ENCODE results near the gene KIT.

DNA sequence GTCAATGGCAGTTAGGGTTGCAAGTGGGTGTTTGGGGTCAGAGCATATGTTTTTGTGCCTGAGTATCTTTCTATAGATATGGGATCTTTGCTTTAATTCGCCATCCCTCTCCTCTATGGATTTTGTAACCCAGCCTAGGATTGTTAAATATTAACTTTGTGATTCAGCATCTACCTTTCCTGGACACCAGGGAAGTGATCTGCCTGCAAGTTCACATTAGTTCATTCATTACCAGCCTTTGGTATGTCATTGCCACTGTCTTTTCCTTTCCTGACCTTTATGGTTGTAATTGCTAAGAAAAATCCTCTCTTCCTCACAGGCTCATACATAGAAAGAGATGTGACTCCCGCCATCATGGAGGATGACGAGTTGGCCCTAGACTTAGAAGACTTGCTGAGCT lies 73.8 kb downstream of the KIT start:
- TF ChIP-seq, protein P1, sequence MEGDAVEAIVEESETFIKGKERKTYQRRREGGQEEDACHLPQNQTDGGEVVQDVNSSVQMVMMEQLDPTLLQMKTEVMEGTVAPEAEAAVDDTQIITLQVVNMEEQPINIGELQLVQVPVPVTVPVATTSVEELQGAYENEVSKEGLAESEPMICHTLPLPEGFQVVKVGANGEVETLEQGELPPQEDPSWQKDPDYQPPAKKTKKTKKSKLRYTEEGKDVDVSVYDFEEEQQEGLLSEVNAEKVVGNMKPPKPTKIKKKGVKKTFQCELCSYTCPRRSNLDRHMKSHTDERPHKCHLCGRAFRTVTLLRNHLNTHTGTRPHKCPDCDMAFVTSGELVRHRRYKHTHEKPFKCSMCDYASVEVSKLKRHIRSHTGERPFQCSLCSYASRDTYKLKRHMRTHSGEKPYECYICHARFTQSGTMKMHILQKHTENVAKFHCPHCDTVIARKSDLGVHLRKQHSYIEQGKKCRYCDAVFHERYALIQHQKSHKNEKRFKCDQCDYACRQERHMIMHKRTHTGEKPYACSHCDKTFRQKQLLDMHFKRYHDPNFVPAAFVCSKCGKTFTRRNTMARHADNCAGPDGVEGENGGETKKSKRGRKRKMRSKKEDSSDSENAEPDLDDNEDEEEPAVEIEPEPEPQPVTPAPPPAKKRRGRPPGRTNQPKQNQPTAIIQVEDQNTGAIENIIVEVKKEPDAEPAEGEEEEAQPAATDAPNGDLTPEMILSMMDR (IDR thresholded peaks at IDR 0.05; ENCODE audit: low read length) = no peak
- no peak for TF ChIP-seq EZH2phosphoT487 (IDR thresholded peaks at IDR 0.05; ENCODE audit: low read length)
- TF ChIP-seq EZH2 (optimal IDR thresholded peaks at IDR 0.05; ENCODE audit: low read depth, low read length) = no peak
